Tibial artery (tissue), 4 donors: ENCODE data around the gene CSAD.

Source experiments
- DNase-seq, 2 donors: peaks; one replicate each; pipeline ENCODE4 v3.0.0-alpha.2; 2019
- H3K27ac ChIP-seq, 2 donors: fragments of 200-600 bp; sonication (generic) in 1 of 2; 1 replicate in 1 of 2; 2 replicates in 1 of 2; pipeline ENCODE4 v1.5.1; 2018 to 2019; ENCODE audit warnings: mild to moderate bottlenecking in 1 of 2
- H3K27me3 ChIP-seq, 2 donors: fragments of 200-600 bp; sonication (generic) in 1 of 2; one replicate each; pipeline versions ENCODE4 v1.5.1 to v1.6.0; 2016 to 2019
- H3K36me3 ChIP-seq, 3 donors: fragments of 200-600 bp; sonication (generic) in 2 of 3; one replicate each; pipeline ENCODE4 v1.5.1; 2016 to 2019; ENCODE audit warnings: mild to moderate bottlenecking in 2 of 3
- H3K4me1 ChIP-seq, 4 donors: fragments of 200-600 bp; sonication (generic) in 2 of 4; 1 replicate in 3 of 4; 2 replicates in 1 of 4; pipeline ENCODE4 v1.5.1; 2016 to 2019
- H3K4me3 ChIP-seq, 2 donors: fragments of 200-600 bp; sonication (generic) in 1 of 2; 1 replicate in 1 of 2; 2 replicates in 1 of 2; pipeline ENCODE4 v1.5.1; 2018 to 2019; ENCODE audit warnings: mild to moderate bottlenecking in 2 of 2
- H3K9me3 ChIP-seq, 3 donors: fragments of 200-600 bp; sonication (generic) in 1 of 3; one replicate each; pipeline ENCODE4 v1.5.1; 2016 to 2019
- intact Hi-C: fragments of 100-400 bp; cut with DNase I; formaldehyde crosslinking; loops from one replicate; pipeline ENCODE4 v1.15.0; 2023; ENCODE audit warnings: low total_unique reads
- TF ChIP-seq, protein P1 (sequence below), 2 experiments: fragments of 200-600 bp in 1 of 2; fragments of 450-650 bp in 1 of 2; IDR thresholded peaks; one replicate each; pipeline ENCODE4 v1.5.1; 2017 to 2019; ENCODE audit warnings: antibody characterized with exemption in 2 of 2, mild to moderate bottlenecking in 1 of 2, moderate library complexity in 1 of 2

The CSAD gene

DNA sequence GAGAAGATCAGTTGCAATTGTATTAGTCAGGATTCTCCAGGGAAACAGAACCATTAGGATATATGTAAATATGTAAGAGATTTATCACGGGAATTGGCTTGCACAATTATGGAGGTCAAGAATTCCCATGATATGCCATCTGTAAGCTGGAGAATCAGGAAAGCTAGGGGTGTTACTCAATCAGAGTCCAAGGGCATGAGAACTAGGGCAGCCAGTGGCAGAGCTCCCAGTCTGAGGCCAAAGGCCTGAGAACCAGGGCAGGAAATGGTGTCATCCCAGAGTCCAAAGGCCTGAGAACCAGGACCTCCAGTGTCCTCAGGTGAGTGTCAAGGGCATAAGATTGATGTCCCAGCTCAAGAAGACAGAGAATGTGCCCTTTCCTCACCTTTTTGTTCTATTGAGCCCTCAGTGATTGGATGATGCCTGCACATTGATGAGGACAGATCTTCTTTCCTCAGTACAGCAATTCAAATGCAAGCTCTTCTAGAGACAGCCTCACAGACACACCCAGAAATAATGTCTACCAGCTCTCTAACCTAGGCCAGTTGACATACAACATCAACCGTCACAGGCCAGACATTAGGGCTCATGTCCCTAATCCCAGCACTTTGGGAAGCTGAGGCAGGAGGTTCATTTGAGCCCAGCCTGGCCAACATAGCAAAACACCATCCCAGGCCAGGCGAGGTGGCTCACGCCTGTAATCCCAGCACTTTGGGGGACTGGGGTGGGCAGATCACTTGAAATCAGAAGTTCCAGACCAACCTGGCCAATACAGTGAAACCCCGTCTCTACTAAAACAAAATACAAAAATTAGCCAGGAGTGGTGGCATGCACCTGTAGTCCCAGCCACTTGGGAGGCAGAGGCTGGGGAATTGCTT lies 35.1 kb downstream of the CSAD start:
- TF ChIP-seq, protein P1, sequence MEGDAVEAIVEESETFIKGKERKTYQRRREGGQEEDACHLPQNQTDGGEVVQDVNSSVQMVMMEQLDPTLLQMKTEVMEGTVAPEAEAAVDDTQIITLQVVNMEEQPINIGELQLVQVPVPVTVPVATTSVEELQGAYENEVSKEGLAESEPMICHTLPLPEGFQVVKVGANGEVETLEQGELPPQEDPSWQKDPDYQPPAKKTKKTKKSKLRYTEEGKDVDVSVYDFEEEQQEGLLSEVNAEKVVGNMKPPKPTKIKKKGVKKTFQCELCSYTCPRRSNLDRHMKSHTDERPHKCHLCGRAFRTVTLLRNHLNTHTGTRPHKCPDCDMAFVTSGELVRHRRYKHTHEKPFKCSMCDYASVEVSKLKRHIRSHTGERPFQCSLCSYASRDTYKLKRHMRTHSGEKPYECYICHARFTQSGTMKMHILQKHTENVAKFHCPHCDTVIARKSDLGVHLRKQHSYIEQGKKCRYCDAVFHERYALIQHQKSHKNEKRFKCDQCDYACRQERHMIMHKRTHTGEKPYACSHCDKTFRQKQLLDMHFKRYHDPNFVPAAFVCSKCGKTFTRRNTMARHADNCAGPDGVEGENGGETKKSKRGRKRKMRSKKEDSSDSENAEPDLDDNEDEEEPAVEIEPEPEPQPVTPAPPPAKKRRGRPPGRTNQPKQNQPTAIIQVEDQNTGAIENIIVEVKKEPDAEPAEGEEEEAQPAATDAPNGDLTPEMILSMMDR (IDR thresholded peaks at IDR 0.05), result no peak
- no peaks in the 10 kb centered on the region for H3K36me3 ChIP-seq
- H3K9me3 ChIP-seq, result no peaks in the 10 kb centered on the region
- intact Hi-C loops, result no loop called here
- no peak for DNase-seq
- peaks cover 0 to 32% (median 1%) of the 10 kb centered on the region in 4 donors for H3K4me1 ChIP-seq
- H3K27ac ChIP-seq, result no peak overlapping the region
- no peaks in the 10 kb centered on the region for H3K27me3 ChIP-seq
- H3K4me3 ChIP-seq, result no peak overlapping the region

- H3K4me3 ChIP-seq, result no peak overlapping the region
- no peaks in the 10 kb centered on the region for H3K9me3 ChIP-seq
- H3K27me3 ChIP-seq, result no peaks in the 10 kb centered on the region
- H3K36me3 ChIP-seq, result no peaks in the 10 kb centered on the region
- no peak overlapping the region for H3K27ac ChIP-seq
- intact Hi-C loops, result no loop called here
- peaks cover 0 to 14% (median 0%) of the 10 kb centered on the region in 4 donors for H3K4me1 ChIP-seq
- TF ChIP-seq, protein P1 (IDR thresholded peaks at IDR 0.05), result no peak
- DNase-seq, result no peak
These were observed 37.4 kb downstream of the CSAD start for GRCh38 chr12:53143355-53143754.

DNA sequence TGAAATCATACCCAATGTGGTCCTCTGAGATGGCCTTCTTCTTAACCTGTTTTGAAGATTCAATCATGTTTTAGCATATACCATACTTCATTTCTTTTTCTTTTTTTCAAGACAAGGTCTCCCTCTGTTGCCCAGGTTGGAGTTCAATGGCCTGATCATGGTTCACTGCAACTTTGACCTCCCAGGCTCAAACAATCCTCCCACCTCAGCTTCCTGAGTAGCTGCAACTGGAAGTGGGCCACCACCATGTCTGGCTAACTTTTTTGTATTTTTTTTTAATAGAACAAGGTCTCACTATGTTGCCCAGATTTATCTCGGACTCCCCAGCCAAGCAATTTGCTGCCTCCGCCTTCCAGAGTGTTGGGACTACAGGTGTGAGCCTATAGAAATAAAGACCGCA lies 47.0 kb downstream of the CSAD start:
- TF ChIP-seq, protein P1 (IDR thresholded peaks at IDR 0.05), result no peak
- Histone ChIP-seq H3K36me3 (no peaks in the 10 kb centered on the region), H3K27ac (no peak overlapping the region), H3K9me3 (peaks cover 0 to 11% (median 0%) of the 10 kb centered on the region in 3 donors), H3K27me3 (no peaks in the 10 kb centered on the region), H3K4me1 (peaks cover 0 to 5% (median 0%) of the 10 kb centered on the region in 4 donors), H3K4me3 (no peak overlapping the region)
- intact Hi-C loops, result no loop called here
- no peak for DNase-seq

- no peak overlapping the region for H3K4me3 ChIP-seq
- TF ChIP-seq, protein P1 (IDR thresholded peaks at IDR 0.05), result no peak
- no peaks in the 10 kb centered on the region for H3K36me3 ChIP-seq
- no peaks in the 10 kb centered on the region for H3K27me3 ChIP-seq
- no peak for DNase-seq
- no peak overlapping the region for H3K27ac ChIP-seq
- H3K9me3 ChIP-seq, result peaks cover 0 to 6% (median 0%) of the 10 kb centered on the region in 3 donors
- intact Hi-C loops, result no loop called here
- peaks cover 0 to 5% (median 0%) of the 10 kb centered on the region in 4 donors for H3K4me1 ChIP-seq
These were observed 48.9 kb downstream of the CSAD start for GRCh38 chr12:53131844-53132243.

DNA sequence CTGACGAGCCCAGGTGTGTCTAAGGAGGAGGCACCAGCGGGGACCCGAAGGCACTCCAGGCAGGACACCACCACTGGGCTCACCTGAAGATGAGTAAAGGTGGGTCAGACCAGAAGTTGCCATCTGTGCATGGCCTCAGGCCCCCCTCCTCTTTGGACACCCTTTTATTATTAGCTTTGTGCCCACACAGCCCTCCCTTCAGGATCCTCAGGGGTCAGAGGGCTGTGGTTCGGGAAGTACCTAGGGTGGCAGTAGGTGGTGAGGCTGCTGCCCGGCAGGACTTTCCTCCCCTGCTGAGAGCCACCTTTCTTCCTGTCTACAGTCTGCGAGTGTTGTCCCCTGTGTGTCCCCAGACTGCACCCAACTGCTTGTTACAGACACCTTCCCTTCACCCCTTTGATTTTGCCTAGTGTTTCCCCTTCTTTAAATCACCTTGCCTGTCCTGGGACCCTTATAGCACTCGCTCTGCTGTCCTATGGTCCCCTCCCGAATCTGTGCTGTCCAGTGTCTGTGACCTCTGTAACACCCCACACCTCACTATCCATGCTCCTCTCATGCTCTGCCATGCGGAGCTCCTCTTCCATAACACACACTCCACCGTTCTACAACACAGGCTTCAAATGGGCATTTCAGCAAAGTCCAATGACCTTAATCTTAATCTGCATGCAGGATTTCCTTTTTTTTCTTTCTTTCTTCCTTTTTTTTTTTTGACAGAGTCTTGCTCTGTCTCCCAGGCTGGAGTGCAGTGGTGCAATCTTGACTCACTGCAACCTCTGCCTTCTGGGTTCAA lies 51.8 kb downstream of the CSAD start:
- TF ChIP-seq, protein P1 (IDR thresholded peaks at IDR 0.05), result no peak
- Histone ChIP-seq H3K9me3 (no peaks in the 10 kb centered on the region), H3K27ac (no peak overlapping the region)

More for the DNA sequence above, 51.8 kb downstream of the CSAD start:
- Histone ChIP-seq H3K4me3 (no peak overlapping the region), H3K36me3 (no peaks in the 10 kb centered on the region), H3K27me3 (no peaks in the 10 kb centered on the region), H3K4me1 (peaks cover 0 to 5% (median 0%) of the 10 kb centered on the region in 4 donors)
- DNase-seq, result no peak
- intact Hi-C loops, result no loop called here
